ENCODE measurements around the gene TMEM255B.
"Not testable (repeated sequence)": the region's sequence is repeated elsewhere in the genome, so short reads cannot be mapped to it uniquely, and the experiment has no call there.

The TMEM255B gene

DNA sequence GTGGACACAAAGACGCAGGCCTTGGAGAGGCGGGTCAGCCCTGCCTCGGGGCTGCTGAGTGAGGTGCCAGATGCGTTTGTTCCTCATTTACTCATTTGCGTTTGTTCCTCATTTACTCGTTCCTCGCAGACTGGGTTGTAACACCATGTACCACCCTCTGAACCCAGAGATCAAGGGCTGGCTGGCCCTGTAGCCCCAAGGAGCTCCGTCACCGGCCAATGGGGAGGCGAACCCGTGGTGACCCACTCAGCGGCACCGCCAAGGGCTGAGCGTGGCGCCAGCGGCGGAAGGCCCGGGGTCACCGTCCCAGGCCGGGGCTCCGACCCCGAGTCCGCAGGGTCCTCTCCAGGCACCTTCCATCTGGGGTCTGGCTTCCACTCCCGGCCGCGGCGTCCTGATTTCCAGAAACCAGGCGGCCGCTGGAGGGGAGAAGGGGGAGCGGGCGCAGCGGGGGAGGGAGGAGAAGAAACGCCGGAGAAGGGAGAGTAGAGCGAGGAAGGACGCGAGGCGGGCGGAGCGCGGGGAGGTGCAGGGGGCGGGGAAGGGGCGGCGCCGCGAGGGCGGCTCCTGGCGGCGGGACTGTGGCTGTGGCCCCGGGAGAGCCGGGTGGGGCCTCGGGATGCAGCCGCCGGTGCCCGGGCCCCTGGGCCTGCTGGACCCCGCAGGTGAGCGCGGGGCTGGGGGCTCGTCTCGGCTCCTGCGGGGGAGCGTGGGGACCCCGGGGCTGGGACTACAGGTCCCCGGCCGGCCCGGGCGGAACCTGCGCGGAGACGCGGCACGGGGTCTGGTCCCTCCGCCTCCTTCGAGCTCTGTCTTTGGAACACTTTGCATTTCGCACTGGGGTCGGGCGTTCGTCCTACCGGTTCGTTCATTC, at the start of gene TMEM255B:
TSS of gene TMEM255B (plus strand) at position 576 of the 874 bp plus-strand sequence. CDS start at position 620, 44 bp downstream.
- peak; percentile 91 for DNase-seq (ENCODE audit: low spot score)

GRCh38 chr13:113722921-113723320, 36.1 kb upstream of the TMEM255B start:
- no peak for DNase-seq (ENCODE audit: low spot score)

DNA sequence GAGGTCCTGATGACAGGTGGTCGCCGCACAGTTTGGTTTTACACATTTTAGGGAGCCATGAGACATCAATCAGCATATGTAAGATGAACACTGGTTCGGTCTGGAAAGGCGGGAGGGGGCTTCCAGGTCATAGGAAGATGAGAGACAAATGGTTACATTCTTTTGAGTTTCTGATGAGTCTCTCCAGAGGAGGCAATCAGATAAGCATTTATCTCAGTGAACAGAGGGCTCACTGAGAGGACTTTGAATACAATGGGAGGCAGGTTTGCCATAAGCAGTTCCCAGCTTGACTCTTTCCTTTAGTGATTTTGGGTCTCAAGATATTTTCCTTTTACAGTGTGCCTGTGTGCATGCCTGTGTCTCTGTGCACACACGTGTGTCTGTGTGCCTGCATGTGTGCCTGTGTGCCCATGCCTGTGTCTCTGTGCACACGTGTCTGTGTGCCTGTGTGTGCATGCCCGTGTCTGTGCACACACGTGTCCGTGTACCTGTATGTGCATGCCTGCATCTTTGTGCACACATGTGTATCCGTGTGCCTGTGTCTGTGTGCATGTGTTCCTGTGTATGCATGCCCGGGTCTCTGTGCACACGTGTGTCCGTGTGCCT, 35.5 kb upstream of the TMEM255B start:
- DNase-seq (ENCODE audit: low spot score), result peak; percentile 25

DNA sequence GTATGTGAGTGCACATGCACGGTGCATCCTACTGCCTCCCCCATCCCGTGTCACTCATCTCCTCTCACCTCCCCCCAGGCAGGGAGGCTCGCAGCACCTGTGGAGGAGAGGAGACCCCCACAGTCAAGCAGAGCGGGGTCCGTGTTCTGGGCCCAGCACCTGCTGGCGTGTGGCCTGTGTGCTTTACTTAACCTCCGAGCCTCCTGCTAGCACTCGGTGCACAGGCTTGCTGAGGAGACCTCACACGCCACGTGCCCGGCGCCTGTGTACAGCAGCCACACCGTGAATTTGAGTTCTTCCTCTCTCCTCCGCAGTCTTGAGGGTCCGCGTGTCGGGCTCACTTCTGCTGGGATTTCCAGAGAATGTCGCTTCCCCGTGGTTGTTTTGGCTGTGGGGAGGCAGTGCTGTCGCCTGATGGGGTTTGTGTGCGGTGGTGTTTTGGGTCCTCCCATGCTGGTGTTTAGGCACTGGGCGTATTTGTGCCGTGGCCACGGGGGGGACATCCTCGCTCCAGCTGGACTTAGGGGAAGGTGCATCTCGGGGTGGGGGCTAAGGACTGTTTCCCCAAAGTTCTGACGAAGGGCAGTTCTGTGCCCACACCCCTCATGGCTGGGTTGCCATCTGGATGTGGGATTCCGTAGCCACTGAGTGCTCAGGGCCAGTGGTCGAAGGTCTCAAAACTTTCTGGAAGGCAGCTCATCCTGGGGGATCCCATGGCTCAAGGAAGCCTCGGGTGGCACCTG, 34.8 kb upstream of the TMEM255B start:
- no peak for DNase-seq (ENCODE audit: low spot score)

GRCh38 chr13:113724780-113725315, 34.2 kb upstream of the TMEM255B start:
- peak; percentile 30 for DNase-seq (ENCODE audit: low spot score)

GRCh38 chr13:113725329-113726105, 33.5 kb upstream of the TMEM255B start:
- not testable (repeated sequence) for DNase-seq (ENCODE audit: low spot score)

GRCh38 chr13:113726106-113726821, 32.8 kb upstream of the TMEM255B start:
- DNase-seq (ENCODE audit: low spot score), result not testable (repeated sequence)

DNA sequence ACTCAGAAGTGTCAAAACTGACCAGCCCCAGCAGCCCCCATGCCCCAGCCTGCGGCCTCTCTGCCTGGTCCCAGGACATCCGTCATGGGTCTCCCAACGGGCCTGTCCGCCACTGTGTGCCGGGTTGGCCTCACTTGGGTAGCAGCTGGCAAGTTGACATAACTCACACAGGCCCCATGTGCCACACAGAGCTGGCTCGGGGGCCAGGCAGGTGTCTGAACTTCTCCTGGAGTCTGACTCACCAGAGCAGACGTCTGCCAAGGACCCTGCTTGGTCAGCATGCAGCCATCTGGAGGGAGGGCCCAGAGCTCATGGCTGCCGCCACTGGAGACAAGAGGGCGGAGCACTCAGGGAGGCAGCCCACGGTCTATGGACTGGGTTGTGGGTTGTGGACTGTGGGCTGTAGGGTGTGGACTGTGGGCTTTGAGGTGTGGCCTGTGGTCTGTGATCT, 32.0 kb upstream of the TMEM255B start:
- no peak for DNase-seq (ENCODE audit: low spot score)

DNA sequence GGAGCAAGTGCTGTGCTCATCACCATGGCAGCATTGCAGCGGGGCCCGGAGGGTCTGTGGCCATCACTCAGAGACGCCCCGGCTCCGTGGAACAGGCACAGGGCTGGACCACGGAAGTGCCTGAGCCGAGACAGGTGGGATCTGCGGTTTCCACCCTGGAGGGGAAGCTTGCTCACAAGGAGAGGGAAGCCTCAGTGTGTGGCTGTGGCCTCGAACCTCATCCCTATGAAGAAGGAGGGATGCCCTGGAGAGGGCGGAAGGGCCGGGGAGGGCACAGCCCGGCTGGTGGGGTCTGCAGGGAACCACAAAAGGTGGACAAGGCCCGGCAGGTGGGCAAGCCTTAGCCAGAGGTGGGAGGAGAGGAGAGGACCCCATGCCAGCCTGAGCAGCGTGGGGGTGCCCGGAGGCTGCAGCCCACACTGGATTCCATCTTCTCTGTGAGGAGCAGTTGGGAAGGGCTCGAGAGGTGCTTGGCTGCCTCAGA, 30.4 kb upstream of the TMEM255B start:
- no peak for DNase-seq (ENCODE audit: low spot score)

- no peak for DNase-seq (ENCODE audit: low spot score)
These were observed 29.6 kb upstream of the TMEM255B start for GRCh38 chr13:113729187-113730019.

- no peak for DNase-seq (ENCODE audit: low spot score)
These were observed 28.8 kb upstream of the TMEM255B start for GRCh38 chr13:113730258-113730691.

DNA sequence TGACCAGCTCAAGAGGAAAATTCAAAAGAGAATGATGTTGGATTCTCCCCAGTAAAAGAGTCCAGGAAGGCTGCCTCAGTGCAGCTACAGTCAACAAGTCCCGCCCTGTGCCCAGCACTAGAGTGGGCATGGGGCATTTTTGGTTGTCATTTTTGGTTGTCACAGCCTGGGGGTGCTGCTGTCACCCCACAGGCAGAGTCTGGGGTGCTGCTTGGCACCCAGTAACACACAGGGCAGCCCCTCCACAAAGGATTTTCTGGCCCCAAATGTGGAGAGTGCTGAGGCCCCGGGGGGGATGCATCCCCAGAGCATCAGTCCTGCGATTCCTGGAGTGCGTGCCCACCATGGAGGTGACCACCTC, 28.2 kb upstream of the TMEM255B start:
- DNase-seq (ENCODE audit: low spot score), result no peak

- no peak for DNase-seq (ENCODE audit: low spot score)
These were observed 27.5 kb upstream of the TMEM255B start for GRCh38 chr13:113731192-113732175.

DNA sequence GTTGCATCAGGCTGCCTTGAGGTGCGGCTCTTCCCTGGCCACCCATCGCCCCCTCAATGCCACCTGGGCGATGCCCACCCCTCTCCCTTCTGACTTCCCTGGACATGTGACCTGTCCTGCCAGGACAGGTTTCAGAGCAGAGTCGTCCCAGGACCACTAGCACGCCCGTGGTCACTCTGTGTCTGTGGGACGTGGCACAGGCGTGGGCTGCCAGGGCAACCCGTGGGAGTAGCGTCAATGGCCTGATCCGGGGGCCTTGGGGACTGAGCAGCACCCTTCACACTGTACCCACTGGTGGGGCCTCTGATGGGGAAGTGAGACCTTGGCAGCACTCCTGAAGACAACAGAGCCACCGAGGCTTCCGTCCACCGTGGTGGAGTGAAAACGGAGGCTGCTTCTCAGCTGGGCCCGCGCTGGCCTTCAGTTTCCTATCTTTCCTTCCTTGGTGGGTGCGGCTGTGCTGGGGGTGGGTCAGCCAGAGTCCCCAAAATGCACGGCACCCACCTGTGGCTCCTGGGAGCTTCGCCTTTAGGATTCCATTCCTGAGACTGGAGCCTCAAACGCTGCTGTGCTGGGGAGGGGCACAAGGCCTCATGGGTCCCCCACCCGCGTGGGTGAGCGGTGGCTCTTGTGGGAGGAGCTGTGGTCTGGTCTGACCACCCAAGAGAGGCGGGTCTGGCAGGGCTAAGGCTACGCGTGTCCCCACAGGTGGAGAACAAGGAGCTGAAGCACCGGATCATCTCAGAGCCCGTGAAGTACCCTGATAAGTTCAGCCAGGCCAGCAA, 26.7 kb upstream of the TMEM255B start:
- no peak for DNase-seq (ENCODE audit: low spot score)

- DNase-seq (ENCODE audit: low spot score), result no peak
These were observed 25.8 kb upstream of the TMEM255B start for GRCh38 chr13:113732961-113733950.

DNA sequence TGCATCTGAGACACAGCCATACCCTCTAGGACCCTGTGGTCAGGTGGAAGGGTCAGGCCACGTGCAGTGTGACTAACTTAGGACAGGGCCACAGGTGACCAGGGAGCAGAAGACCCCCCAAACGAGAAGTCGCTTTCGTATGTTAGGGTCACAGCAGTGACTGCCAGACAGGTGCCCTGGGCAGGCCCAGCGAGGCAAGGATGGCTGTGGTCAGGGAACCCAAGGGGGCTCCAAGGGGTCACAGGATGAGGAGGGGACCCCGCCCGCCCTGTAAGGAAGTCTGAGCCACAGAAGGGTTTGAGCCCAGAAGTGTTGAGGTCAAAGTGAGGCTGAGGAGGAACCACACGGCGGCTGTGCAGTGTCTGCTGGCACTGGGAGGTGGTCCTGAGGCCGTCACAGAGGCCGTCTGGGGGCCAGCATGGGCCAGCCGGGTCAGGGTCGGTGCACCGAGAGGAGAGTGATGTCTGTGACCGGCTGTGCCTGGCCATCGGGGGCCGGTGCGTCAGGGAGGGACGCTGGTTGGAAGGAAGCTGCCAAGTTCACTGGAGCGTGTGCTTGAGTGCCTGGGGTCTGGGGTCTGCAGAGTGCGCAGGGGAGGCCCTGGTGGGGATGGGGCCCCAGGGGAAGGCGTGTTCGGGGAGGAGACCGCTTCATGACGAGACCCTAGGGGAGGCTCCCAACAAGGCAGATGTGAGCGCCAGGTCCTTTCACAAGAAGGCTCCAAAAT, 24.8 kb upstream of the TMEM255B start:
- DNase-seq (ENCODE audit: low spot score), result no peak

Measured in NAMALWA (cell line).